ENCODE results near the gene NLK. TPM values are rescaled to one million over a fixed set of nuclear protein-coding genes. Genes with fewer than 3 reads are reported as not detected.
"Not testable (repeated sequence)": the region's sequence is repeated elsewhere in the genome, so short reads cannot be mapped to it uniquely, and the experiment has no call there.

Gene NLK
- total RNA-seq, 1 experiment from 2014 or later: 31.8 TPM

GRCh38 chr17:28211811-28212210, 169.3 kb downstream of the NLK start:
- no peak overlapping the region for H2BK5ac ChIP-seq (ENCODE audit: insufficient read length, low read length)
- no peak overlapping the region for H3K18ac ChIP-seq (ENCODE audit: insufficient read length, low read depth, low read length)
- no peak overlapping the region for H2BK20ac ChIP-seq (ENCODE audit: low read depth, low read length, poor library complexity, severe bottlenecking)
- no peak overlapping the region for H3T11ph ChIP-seq (ENCODE audit: low read length)
- H3K4me1 ChIP-seq (ENCODE audit: insufficient read depth, low read length): no peaks in the 10 kb centered on the region
- no peaks in the 10 kb centered on the region for H3K79me2 ChIP-seq (ENCODE audit: insufficient read depth, low read length)
- H3K23me2 ChIP-seq (ENCODE audit: insufficient read length, low read depth, low read length, poor library complexity, severe bottlenecking): no peaks in the 10 kb centered on the region
- H2BK120ac ChIP-seq (ENCODE audit: low read depth, low read length, poor library complexity, severe bottlenecking): no peak overlapping the region
- DNase-seq: no peak
- H2AK5ac ChIP-seq (ENCODE audit: insufficient read length, low read length): no peak overlapping the region
- H4K91ac ChIP-seq (ENCODE audit: insufficient read length, low read depth, low read length): no peak overlapping the region
- H3K36me3 Mint-ChIP-seq (ENCODE audit: insufficient read depth in 1 of 3, low read depth in 3 of 3): peaks cover 4 to 20% (median 19%) of the 10 kb centered on the region in 3 experiments
- H3K79me1 ChIP-seq (ENCODE audit: insufficient read depth, low read depth, low read length, poor library complexity, severe bottlenecking): no peaks in the 10 kb centered on the region
- no peak overlapping the region for H3K14ac ChIP-seq (ENCODE audit: insufficient read depth, low read length)
- no peak overlapping the region for H3K4me3 Mint-ChIP-seq
- no peaks in the 10 kb centered on the region for H3K27me3 ChIP-seq (ENCODE audit: insufficient read depth, low read length)
- no peaks in the 10 kb centered on the region for H3K9me3 ChIP-seq (ENCODE audit: control insufficient read depth, low read depth, low read length)
- H3K4me2 ChIP-seq (ENCODE audit: insufficient read depth, insufficient read length, low read length): no peak overlapping the region
- H2BK12ac ChIP-seq (ENCODE audit: insufficient read length, low read depth, low read length): no peak overlapping the region
- peaks cover 16 to 26% of the 10 kb centered on the region in 2 experiments for H3K9me3 Mint-ChIP-seq
- peaks cover 0 to 4% of the 10 kb centered on the region in 2 experiments; a peak in 3 of 4 replicates for H3K4me1 Mint-ChIP-seq
- H3K9ac ChIP-seq (ENCODE audit: extremely low read depth, insufficient read length, low read length): no peak overlapping the region
- no peak overlapping the region for H3K56ac ChIP-seq (ENCODE audit: insufficient read length, low read depth, low read length)
- no peaks in the 10 kb centered on the region for H4K20me1 ChIP-seq (ENCODE audit: control insufficient read depth, insufficient read depth, insufficient read length)
- no CpG with 5 or more reads among the region's 7 CpGs for WGBS (ENCODE audit: extremely low coverage, insufficient read length, low lambda C conversion rate)
- no peak overlapping the region for H4K8ac ChIP-seq (replicated peaks; ENCODE audit: insufficient read length, low read depth, low read length)
- peaks cover 18% of the 10 kb centered on the region for H3K27me3 Mint-ChIP-seq (ENCODE audit: low read depth)
- no peak overlapping the region for H2BK15ac ChIP-seq (ENCODE audit: low read depth, low read length)
- no peak overlapping the region for H3K4ac ChIP-seq (ENCODE audit: low read depth, low read length)
- no peak overlapping the region for H3K23ac ChIP-seq (ENCODE audit: insufficient read length, low read depth, low read length)
- no peak overlapping the region; a peak in 1 of 7 replicates for H3K27ac Mint-ChIP-seq
- no peak overlapping the region for H4K5ac ChIP-seq (ENCODE audit: insufficient read length, low read depth, low read length)
- H3K27ac ChIP-seq (ENCODE audit: insufficient read length, low read depth, low read length): no peak overlapping the region
- no peak overlapping the region for H2AFZ ChIP-seq (ENCODE audit: low read length)
- TF ChIP-seq CTCF (conservative IDR thresholded peaks at IDR 0.05): no peak

- H3K14ac ChIP-seq (ENCODE audit: insufficient read depth, low read length); H4K5ac ChIP-seq (ENCODE audit: insufficient read length, low read depth, low read length); H3K27me3 ChIP-seq (ENCODE audit: insufficient read depth, low read length); H3K4me1 Mint-ChIP-seq; H3K4ac ChIP-seq (ENCODE audit: low read depth, low read length); H3T11ph ChIP-seq (ENCODE audit: low read length); H3K27ac Mint-ChIP-seq; H3K23me2 ChIP-seq (ENCODE audit: insufficient read length, low read depth, low read length, poor library complexity, severe bottlenecking); H4K8ac ChIP-seq (replicated peaks; ENCODE audit: insufficient read length, low read depth, low read length); H2BK12ac ChIP-seq (ENCODE audit: insufficient read length, low read depth, low read length); H3K23ac ChIP-seq (ENCODE audit: insufficient read length, low read depth, low read length); H3K4me1 ChIP-seq (ENCODE audit: insufficient read depth, low read length); H2BK120ac ChIP-seq (ENCODE audit: low read depth, low read length, poor library complexity, severe bottlenecking); H4K20me1 ChIP-seq (ENCODE audit: control insufficient read depth, insufficient read depth, insufficient read length); H2BK15ac ChIP-seq (ENCODE audit: low read depth, low read length); H2BK20ac ChIP-seq (ENCODE audit: low read depth, low read length, poor library complexity, severe bottlenecking); H3K79me1 ChIP-seq (ENCODE audit: insufficient read depth, low read depth, low read length, poor library complexity, severe bottlenecking); H3K9me3 ChIP-seq (ENCODE audit: control insufficient read depth, low read depth, low read length); H3K79me2 ChIP-seq (ENCODE audit: insufficient read depth, low read length); H3K18ac ChIP-seq (ENCODE audit: insufficient read length, low read depth, low read length); H3K4me3 Mint-ChIP-seq; H2AK5ac ChIP-seq (ENCODE audit: insufficient read length, low read length); H4K91ac ChIP-seq (ENCODE audit: insufficient read length, low read depth, low read length); H3K56ac ChIP-seq (ENCODE audit: insufficient read length, low read depth, low read length); H3K4me2 ChIP-seq (ENCODE audit: insufficient read depth, insufficient read length, low read length); H3K9ac ChIP-seq (ENCODE audit: extremely low read depth, insufficient read length, low read length); H3K27ac ChIP-seq (ENCODE audit: insufficient read length, low read depth, low read length); H2BK5ac ChIP-seq (ENCODE audit: insufficient read length, low read length); H2AFZ ChIP-seq (ENCODE audit: low read length); DNase-seq: not testable (repeated sequence)
- Mint-ChIP-seq H3K36me3 (ENCODE audit: insufficient read depth in 1 of 3, low read depth in 3 of 3) (peaks cover 4 to 20% (median 19%) of the 10 kb centered on the region in 3 experiments), H3K27me3 (ENCODE audit: low read depth) (peaks cover 18% of the 10 kb centered on the region), H3K9me3 (peaks cover 16 to 26% of the 10 kb centered on the region in 2 experiments)
- no CpG with 5 or more reads among the region's 2 CpGs for WGBS (ENCODE audit: extremely low coverage, insufficient read length, low lambda C conversion rate)
These were observed 171.1 kb downstream of the NLK start for GRCh38 chr17:28213578-28213977.

Measured in H9 (cell line).